Stimulated activated CD4-positive, alpha-beta T cell treated with anti-CD3 and anti-CD28 coated beads, Interleukin-15, amount 100 ng/mL, for 48 hours (primary cell): ENCODE data around the gene CCDC174.
"Not testable (repeated sequence)": the region's sequence is repeated elsewhere in the genome, so short reads cannot be mapped to it uniquely, and the experiment has no call there.

ENCODE experiments used
- DNase-seq, 2 donors: peaks; one replicate each; pipeline ENCODE4 v3.0.0-alpha.2; 2020; ENCODE audit warnings: low read depth in 2 of 2

Gene CCDC174

DNA sequence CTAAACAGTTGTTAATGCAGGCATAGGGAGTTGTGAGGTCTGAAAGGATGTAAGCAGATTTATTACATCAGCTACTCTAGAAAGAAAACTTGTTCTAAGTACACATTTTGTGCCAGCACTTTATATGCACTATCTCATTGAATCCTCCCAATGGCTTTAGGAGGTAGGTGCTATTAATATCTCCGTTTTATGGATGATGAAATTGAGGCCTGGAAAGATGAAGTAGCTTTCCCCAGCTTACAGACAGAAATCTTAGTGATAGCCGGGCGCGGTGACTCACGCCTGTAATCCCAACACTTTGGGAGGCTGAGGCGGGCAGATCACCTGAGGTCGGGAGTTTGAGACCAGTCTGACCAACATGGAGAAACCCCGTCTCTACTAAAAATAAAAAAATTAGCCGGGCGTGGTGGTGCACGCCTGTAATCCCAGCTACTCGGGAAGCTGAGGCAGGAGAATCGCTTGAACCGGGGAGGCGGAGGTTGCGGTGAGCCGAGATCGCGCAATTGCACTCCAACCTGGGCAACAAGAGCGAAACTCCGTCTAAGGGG lies 872 bp downstream of the CCDC174 start:
- DNase-seq = not testable (repeated sequence)

GRCh38 chr3:14657579-14657978 lies 6.0 kb downstream of the CCDC174 start:
- DNase-seq = no peak

DNA sequence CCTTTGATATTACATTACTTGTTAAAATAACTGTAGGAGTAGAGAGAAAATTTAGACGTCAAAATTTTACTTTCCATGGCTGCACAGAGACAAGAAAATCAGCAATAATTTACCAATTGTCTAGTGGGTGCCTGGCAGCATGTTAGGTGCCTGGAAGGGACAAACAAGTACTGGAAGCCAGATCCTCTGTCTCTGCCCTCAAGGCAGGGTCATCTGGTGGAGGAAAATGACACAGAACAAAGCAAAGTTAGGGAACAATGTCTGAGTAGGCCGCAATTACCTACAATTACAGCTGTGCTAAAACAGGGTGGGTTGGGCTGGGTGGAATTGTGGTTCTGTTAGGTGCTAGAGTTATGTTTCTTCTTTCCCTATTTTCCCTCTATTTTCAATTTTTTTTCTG lies 7.4 kb downstream of the CCDC174 start:
- DNase-seq = no peak

GRCh38 chr3:14660942-14661341 lies 9.4 kb downstream of the CCDC174 start:
- DNase-seq = no peak

- no peak for DNase-seq
Observed at GRCh38 chr3:14663396-14664135, 12.0 kb downstream of the CCDC174 start.

DNA sequence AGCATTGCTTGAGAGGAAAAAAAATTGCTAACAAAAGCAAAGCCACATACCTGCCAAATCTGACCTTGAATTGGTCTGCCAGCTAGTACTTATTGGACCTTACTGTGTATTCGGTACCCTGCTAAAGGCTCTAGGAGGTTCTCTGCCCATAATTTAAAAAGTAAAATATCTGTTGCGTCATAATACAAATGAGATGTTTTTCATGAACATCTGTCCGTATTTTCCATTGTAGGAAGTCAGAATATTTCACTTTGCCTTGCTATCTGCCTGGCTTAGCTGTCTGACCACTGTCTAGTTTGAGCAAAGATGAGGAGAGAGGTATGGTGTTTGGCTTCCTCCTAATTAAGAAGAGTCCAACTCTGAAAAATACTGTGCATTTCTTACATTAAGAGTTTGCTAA lies 12.6 kb downstream of the CCDC174 start:
- DNase-seq = no peak

DNA sequence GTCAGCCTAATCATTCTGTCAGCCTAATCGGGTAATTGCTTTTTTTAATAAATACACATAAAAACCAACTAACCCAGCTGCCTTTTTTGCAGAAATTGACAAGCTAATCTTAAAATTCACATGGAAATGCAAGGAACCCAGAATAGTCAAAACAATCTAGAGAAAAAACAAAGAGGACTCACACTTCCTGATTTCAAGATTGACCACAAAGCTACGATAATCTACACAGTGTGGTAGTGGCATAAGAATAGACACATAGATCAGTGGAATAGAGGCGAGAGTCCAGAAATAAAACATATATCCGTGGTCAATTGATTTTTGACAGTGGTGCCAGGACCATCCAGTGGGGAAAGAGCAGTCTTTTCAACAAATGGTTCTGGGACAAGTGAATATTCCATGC lies 21.0 kb downstream of the CCDC174 start:
- DNase-seq = no peak

- DNase-seq = no peak
Observed at GRCh38 chr3:14674841-14675240, 23.3 kb downstream of the CCDC174 start, which contains the start of gene C3orf20. C3orf20 (plus strand) TSS chr3:14675141; CDS start chr3:14682714, 7,573 bp downstream.

- no peak for DNase-seq
Observed at GRCh38 chr3:14676881-14677280, 25.3 kb downstream of the CCDC174 start.

- DNase-seq = no peak
Observed at GRCh38 chr3:14678015-14678503, 26.5 kb downstream of the CCDC174 start.

DNA sequence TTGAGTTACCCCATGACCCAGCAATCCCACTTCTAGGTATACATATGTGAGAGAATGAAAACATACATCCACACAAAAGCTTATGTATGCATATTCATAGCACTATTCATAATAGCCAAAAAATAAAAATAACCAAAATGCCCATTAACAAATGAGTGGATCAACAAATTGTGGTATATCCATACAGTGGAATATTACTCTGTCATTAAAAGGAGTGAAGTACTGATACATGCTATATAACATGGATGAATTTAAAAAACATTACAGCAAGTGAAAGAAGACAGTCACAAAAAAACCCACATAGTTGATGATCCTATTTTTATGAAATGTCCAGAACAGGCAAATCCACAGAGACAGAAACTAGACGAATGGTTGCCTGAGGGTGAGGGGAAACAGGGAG lies 28.6 kb downstream of the CCDC174 start:
- no peak for DNase-seq

DNA sequence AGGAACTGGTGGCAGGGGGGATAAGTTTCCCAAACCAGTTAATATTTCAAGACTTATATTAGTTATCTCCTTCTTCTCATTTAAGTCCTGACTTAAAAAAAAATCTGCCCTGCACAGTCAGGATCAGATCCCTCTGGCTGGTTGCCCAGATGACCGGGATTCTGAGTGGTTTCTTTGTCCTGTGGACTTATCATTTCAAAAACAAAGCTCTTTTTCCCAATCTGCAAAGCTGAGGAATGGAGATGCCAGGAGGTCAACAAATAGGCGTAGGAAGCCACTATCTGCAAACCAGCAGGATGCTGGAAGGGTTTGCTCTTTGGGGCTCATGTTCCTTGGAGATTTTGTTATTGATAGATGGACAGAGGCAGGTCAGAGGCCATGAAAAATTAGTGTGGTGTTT lies 29.2 kb downstream of the CCDC174 start:
- DNase-seq = no peak

DNA sequence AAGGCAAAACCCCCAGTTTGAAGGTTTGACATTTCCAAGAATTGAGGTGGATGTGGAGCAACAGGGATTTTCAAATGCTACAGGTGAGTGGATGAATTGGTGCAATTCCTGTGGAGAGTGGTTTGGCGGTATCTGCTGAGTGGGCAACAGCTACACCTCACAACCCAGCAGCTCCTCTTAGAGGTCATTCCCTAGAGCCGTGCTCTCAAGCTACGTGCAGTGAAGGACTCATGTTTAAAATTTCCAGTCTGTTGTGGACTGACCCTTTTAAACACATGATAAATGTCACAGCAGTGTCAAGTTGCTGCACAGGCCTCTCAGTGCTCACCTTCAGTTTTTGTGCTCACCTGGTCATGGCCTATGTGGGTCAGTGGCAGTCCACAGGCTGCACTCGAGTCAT lies 32.9 kb downstream of the CCDC174 start:
- no peak for DNase-seq

DNA sequence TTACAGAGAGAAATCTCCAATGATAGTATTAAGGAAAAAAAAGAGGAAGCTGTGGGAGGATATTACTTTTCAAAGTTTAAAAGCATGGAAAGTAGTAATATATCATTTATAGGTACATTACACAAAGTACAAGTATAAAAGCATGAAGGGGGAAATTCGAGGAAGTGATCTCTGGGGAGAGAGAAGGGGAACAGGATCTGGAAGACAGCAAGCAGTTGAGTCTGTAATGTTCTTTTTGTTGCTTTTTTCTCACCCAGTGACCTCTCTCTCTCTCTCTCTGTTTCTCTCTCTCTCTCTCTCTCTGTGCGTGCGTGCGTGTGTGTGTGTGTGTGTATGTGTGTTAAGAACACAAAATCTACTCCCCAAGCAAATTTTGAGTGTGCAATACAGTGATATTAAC lies 33.6 kb downstream of the CCDC174 start:
- no peak for DNase-seq

DNA sequence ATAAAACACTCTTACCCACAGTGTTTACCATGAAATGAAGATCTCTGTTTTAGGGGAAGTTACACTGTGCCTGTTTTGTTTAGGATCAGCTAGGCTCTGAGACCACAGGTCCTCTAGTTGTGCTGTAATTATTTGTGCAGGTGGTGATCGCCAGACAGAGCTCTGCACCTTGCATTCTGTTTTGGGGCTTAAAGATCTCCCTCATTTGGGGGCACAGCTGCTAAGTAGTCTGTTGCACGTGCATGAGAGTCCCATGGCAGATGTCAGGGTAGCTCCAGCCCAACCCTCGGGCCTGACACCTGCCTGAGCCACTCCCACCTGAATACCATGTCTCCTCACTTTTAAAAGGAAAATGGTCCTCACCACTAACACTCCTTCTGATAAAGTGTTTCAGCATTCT lies 35.8 kb downstream of the CCDC174 start:
- no peak for DNase-seq

DNA sequence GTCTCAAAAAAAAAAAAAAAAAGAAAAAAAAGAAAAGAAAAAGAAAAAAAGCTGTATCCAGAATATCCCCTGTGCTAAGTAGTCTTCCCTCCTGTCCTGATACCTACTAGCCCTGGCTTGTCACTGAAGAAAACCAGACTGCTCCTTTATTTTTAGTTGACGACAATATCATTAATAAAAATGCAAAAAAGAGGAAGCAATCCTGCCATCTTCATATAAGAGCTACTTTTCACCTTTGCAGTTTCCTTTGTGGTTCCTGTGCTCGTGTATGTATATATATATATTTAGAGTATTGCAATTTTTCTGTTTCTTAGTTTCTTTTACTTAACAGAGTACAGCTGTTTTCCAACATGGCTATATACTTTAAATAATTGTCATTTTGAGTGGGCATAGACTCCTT lies 37.0 kb downstream of the CCDC174 start:
- DNase-seq = no peak

GRCh38 chr3:14689247-14689980 lies 37.9 kb downstream of the CCDC174 start:
- DNase-seq = no peak

DNA sequence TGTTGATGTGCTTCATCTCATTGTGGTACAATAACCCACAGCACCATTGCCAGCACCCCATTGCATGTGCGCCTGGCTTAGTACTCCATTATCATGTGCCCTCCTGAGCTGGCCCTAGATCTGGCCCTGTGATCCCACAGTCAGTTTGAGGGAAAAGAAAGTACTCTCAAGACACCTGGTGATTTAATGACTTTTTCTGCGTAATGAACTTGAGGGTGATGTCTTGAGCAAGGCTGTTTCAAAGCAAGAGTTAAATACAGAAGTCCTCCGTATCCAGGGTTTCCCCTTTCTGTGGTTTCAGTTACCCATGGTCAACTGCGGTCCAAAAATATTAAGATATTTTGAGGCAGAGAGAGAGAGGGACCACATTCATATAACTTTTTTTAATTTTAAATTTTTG lies 39.7 kb downstream of the CCDC174 start:
- no peak for DNase-seq

- DNase-seq = no peak
Observed at GRCh38 chr3:14691719-14692118, 40.2 kb downstream of the CCDC174 start.

DNA sequence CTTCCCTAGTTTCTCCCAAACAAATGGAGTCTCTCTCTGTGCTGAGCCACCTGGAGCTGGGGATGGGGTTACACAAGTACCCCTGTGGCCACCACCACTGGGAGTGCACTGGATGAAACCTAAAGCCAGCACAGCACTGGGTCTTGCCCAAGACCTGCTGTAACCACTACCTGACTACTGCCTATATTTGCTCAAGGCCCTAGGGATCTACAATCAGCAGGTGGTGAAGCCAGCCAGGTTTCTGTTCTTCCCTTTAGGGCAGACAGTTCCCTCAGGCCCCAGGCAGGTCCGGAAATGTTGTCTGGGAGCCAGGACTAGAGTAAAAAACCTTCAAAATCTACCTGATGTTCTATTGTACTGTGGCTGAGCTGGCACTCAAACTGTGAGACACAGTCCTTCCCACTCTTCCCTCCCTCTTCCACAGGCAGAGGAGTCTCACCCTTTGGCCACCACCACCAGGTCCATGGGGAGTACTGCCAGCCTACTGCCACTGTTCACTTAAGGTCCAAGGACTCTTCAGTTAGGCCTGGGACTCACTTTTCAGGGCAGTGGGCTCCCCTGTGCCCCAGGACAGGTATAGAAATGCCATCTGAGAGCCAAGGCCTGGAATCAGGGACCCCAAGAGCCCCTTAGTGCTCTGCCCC lies 47.2 kb downstream of the CCDC174 start:
- no peak for DNase-seq

- DNase-seq = no peak
Observed at GRCh38 chr3:14699643-14700042, 48.1 kb downstream of the CCDC174 start.

DNA sequence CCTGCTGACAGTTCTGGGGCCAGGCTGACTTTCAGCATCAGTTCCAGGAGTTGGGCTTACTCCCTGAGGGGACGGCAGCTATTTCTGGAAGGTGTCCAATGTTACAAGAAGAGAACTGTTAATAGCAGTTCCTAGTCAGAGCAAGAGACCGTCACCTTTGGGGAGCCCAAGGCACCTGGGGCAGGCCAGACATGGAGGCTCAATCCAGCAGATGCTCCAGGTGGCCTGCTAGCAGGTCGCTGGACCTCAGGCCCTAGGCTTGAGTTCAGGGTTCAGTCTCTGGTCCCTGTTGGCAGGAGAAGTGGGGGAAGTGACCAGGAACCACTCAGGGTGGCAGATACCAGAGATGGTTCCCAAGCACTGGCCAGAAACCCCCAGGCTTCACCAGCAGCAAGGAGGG lies 49.3 kb downstream of the CCDC174 start:
- no peak for DNase-seq
